Neuronal stem cell (in vitro differentiated cells): Measurements from ENCODE around the gene VEPH1.

Experiments
- DNase-seq: peaks from one replicate; pipeline ENCODE4 v3.0.0-alpha.2; 2013; ENCODE audit warnings: low spot score
- H2AFZ ChIP-seq: one replicate; pipeline ENCODE4 v1.6.1; 2013; ENCODE audit warnings: mild to moderate bottlenecking, low read length, inconsistent platforms
- H2AK5ac ChIP-seq: 2 replicates; pipeline ENCODE4 v1.6.1; 2013; ENCODE audit warnings: low read depth, mild to moderate bottlenecking, inconsistent platforms, low read length, moderate library complexity, mixed read lengths
- H2BK120ac ChIP-seq: 2 replicates; pipeline ENCODE4 v1.6.1; 2013; ENCODE audit warnings: low read depth, mild to moderate bottlenecking, inconsistent platforms, low read length, moderate library complexity, mixed read lengths
- H2BK12ac ChIP-seq: one replicate; pipeline ENCODE4 v1.6.1; 2013; ENCODE audit warnings: low read length, inconsistent platforms
- H2BK15ac ChIP-seq: 2 replicates; pipeline ENCODE4 v1.6.1; 2013; ENCODE audit warnings: mild to moderate bottlenecking, low read length, inconsistent platforms, mixed read lengths
- H2BK5ac ChIP-seq: one replicate; pipeline ENCODE4 v1.6.1; 2013; ENCODE audit warnings: inconsistent platforms, mild to moderate bottlenecking, low read length, moderate library complexity
- H3K14ac ChIP-seq: one replicate; pipeline ENCODE4 v1.6.1; 2013; ENCODE audit warnings: low read length, inconsistent platforms
- H3K18ac ChIP-seq: 2 replicates; pipeline ENCODE4 v1.6.1; 2013; ENCODE audit warnings: low read length, inconsistent platforms
- H3K23ac ChIP-seq: 2 replicates; pipeline ENCODE4 v1.6.1; 2013; ENCODE audit warnings: low read depth, mild to moderate bottlenecking, mixed read lengths, low read length, inconsistent platforms; ENCODE audit not compliant: poor library complexity
- H3K27ac ChIP-seq: replicated peaks from 3 replicates; pipeline ENCODE4 v1.5.1; 2013; ENCODE audit warnings: low read length, inconsistent platforms
- H3K27me3 ChIP-seq, 3 experiments: 2 replicates each; pipeline ENCODE4 v1.6.1; 2013; ENCODE audit warnings: low read length in 3 of 3, mild to moderate bottlenecking in 2 of 3, inconsistent platforms in 1 of 3, low read depth in 1 of 3, mixed read lengths in 1 of 3, moderate library complexity in 1 of 3; ENCODE audit not compliant: control insufficient read depth in 3 of 3, insufficient read depth in 3 of 3
- H3K36me3 ChIP-seq, 2 donors: replicated peaks in 1 of 2; 2 replicates each; pipeline ENCODE4 v1.6.1; 2013; ENCODE audit warnings: low read length in 2 of 2; ENCODE audit not compliant: control insufficient read depth in 2 of 2, insufficient read depth in 2 of 2
- H3K4ac ChIP-seq: 2 replicates; pipeline ENCODE4 v1.6.1; 2013; ENCODE audit warnings: inconsistent platforms, mild to moderate bottlenecking, low read length, moderate library complexity
- H3K4me1 ChIP-seq, 2 donors: 1 replicate in 1 of 2; 2 replicates in 1 of 2; pipeline ENCODE4 v1.6.1; 2013; ENCODE audit warnings: low read length in 2 of 2, low read depth in 1 of 2; ENCODE audit not compliant: control insufficient read depth in 2 of 2, insufficient read depth in 1 of 2
- H3K4me2 ChIP-seq: one replicate; pipeline ENCODE4 v1.6.1; 2013; ENCODE audit warnings: mild to moderate bottlenecking, low read length, inconsistent platforms; ENCODE audit not compliant: insufficient read depth, poor library complexity, severe bottlenecking
- H3K4me3 ChIP-seq, 2 donors: 2 replicates each; pipeline ENCODE4 v1.5.1; 2013; ENCODE audit warnings: low read length in 2 of 2, mild to moderate bottlenecking in 2 of 2, inconsistent platforms in 1 of 2, moderate library complexity in 1 of 2
- H3K79me1 ChIP-seq: one replicate; pipeline ENCODE4 v1.6.1; 2013; ENCODE audit warnings: low read depth, mild to moderate bottlenecking, inconsistent platforms, low read length, moderate library complexity
- H3K9ac ChIP-seq: one replicate; pipeline ENCODE4 v1.6.1; 2013; ENCODE audit warnings: mild to moderate bottlenecking, low read depth, low read length, inconsistent platforms; ENCODE audit not compliant: poor library complexity
- H3K9me3 ChIP-seq, 2 donors: replicated peaks in 1 of 2; 2 replicates each; pipeline versions ENCODE3 to v1.6.1; 2013; ENCODE audit warnings: low read length in 2 of 2, mild to moderate bottlenecking in 2 of 2, inconsistent platforms in 1 of 2, low read depth in 1 of 2, mixed read lengths in 1 of 2, moderate library complexity in 1 of 2; ENCODE audit not compliant: control insufficient read depth in 2 of 2, insufficient read depth in 1 of 2
- H4K8ac ChIP-seq: one replicate; pipeline ENCODE4 v1.6.1; 2013; ENCODE audit warnings: low read depth, mild to moderate bottlenecking, inconsistent platforms, low read length, moderate library complexity
- H4K91ac ChIP-seq: one replicate; pipeline ENCODE4 v1.6.1; 2013; ENCODE audit warnings: low read length, low read depth, mild to moderate bottlenecking, inconsistent platforms; ENCODE audit not compliant: poor library complexity
- WGBS, 2 donors: extraction: QIAGEN DNeasy Blood & Tissue Kit; methylation state at CpG; one replicate each; pipeline ENCODE4 v1.1.7; 2013; ENCODE audit warnings: missing lambda C conversion rate in 2 of 2, mixed read lengths in 1 of 2; ENCODE audit not compliant: insufficient read length in 2 of 2, insufficient replicate concordance in 1 of 2; ENCODE audit errors: extremely low coverage in 2 of 2; 5-methylcytosine and 5-hydroxymethylcytosine counted together

The VEPH1 gene

GRCh38 chr3:157522648-157523047 is 19.4 kb upstream of the VEPH1 start:
- no peak overlapping the region for H4K91ac ChIP-seq
- no peak overlapping the region for H3K27ac ChIP-seq
- H3K4me2 ChIP-seq: no peak overlapping the region
- H2AK5ac ChIP-seq: no peak overlapping the region
- H2BK5ac ChIP-seq: no peak overlapping the region
- H3K79me1 ChIP-seq: no peaks in the 10 kb centered on the region
- no peak overlapping the region for H2BK12ac ChIP-seq
- no peak overlapping the region for H3K14ac ChIP-seq
- no peaks in the 10 kb centered on the region for H3K27me3 ChIP-seq
- no peaks in the 10 kb centered on the region for H3K36me3 ChIP-seq
- peaks cover 0 to 2% of the 10 kb centered on the region in 2 donors for H3K4me1 ChIP-seq
- no peak overlapping the region for H3K9ac ChIP-seq
- no peak overlapping the region for H3K23ac ChIP-seq
- H3K9me3 ChIP-seq: peaks cover 0 to 5% of the 10 kb centered on the region in 2 donors
- DNase-seq: no peak
- no peak overlapping the region for H2AFZ ChIP-seq
- no peak overlapping the region for H4K8ac ChIP-seq
- H3K18ac ChIP-seq: no peak overlapping the region
- H2BK15ac ChIP-seq: no peak overlapping the region
- no peak overlapping the region for H2BK120ac ChIP-seq
- H3K4me3 ChIP-seq: no peak overlapping the region
- no peak overlapping the region for H3K4ac ChIP-seq

GRCh38 chr3:157520485-157521150 is 17.4 kb upstream of the VEPH1 start:
- Histone ChIP-seq H2BK15ac (no peak overlapping the region), H3K79me1 (no peaks in the 10 kb centered on the region), H3K14ac (no peak overlapping the region), H2BK12ac (no peak overlapping the region), H3K4me1 (no peaks in the 10 kb centered on the region), H3K4ac (no peak overlapping the region), H4K8ac (no peak overlapping the region), H3K27ac (no peak overlapping the region), H3K4me2 (no peak overlapping the region), H2AFZ (no peak overlapping the region), H3K23ac (no peak overlapping the region), H3K4me3 (no peak overlapping the region), H3K18ac (no peak overlapping the region), H3K36me3 (no peaks in the 10 kb centered on the region), H2BK5ac (no peak overlapping the region), H2BK120ac (no peak overlapping the region), H4K91ac (no peak overlapping the region), H2AK5ac (no peak overlapping the region), H3K9ac (no peak overlapping the region), H3K27me3 (no peaks in the 10 kb centered on the region), H3K9me3 (peaks cover 0 to 5% of the 10 kb centered on the region in 2 donors)
- DNase-seq: no peak

- Histone ChIP-seq H2BK5ac (no peak overlapping the region), H4K91ac (no peak overlapping the region), H3K4ac (no peak overlapping the region), H3K9ac (no peak overlapping the region), H3K9me3 (peaks cover 0 to 5% of the 10 kb centered on the region in 2 donors), H3K4me1 (no peaks in the 10 kb centered on the region), H2AFZ (no peak overlapping the region), H3K27me3 (no peaks in the 10 kb centered on the region), H3K4me3 (no peak overlapping the region), H3K36me3 (no peaks in the 10 kb centered on the region), H2BK15ac (no peak overlapping the region), H4K8ac (no peak overlapping the region), H2BK12ac (no peak overlapping the region), H3K4me2 (no peak overlapping the region), H3K18ac (no peak overlapping the region), H3K27ac (no peak overlapping the region), H2BK120ac (no peak overlapping the region), H3K79me1 (no peaks in the 10 kb centered on the region), H3K23ac (no peak overlapping the region), H3K14ac (no peak overlapping the region), H2AK5ac (no peak overlapping the region)
- no peak for DNase-seq
- WGBS, 2 donors: no CpG with 5 or more reads among the region's 1 CpG
Observed at GRCh38 chr3:157518881-157519280, 15.7 kb upstream of the VEPH1 start.

- Histone ChIP-seq H2BK15ac (no peak overlapping the region), H3K18ac (no peak overlapping the region), H4K8ac (no peak overlapping the region), H3K27me3 (no peaks in the 10 kb centered on the region), H2AK5ac (no peak overlapping the region), H3K9me3 (peaks cover 0 to 5% of the 10 kb centered on the region in 2 donors), H2BK5ac (no peak overlapping the region), H3K36me3 (no peaks in the 10 kb centered on the region), H2BK120ac (no peak overlapping the region), H3K14ac (no peak overlapping the region), H3K9ac (no peak overlapping the region), H3K4me2 (no peak overlapping the region), H3K4me1 (no peaks in the 10 kb centered on the region), H3K27ac (no peak overlapping the region), H3K23ac (no peak overlapping the region), H3K4ac (no peak overlapping the region), H2AFZ (no peak overlapping the region), H4K91ac (no peak overlapping the region), H3K4me3 (no peak overlapping the region), H2BK12ac (no peak overlapping the region), H3K79me1 (no peaks in the 10 kb centered on the region)
- DNase-seq: no peak
Observed at GRCh38 chr3:157516928-157517327, 13.7 kb upstream of the VEPH1 start.
